Immature natural killer cell (primary cell): ENCODE results near the gene NSD1. TPM values are rescaled to one million over a fixed set of nuclear protein-coding genes. Genes with fewer than 3 reads are reported as not detected.

Experiments used
- DNase-seq, 3 donors: peaks; one replicate each; pipeline ENCODE4 v3.0.0; 2022; ENCODE audit warnings: mixed read lengths in 1 of 3
- H3K27ac Mint-ChIP-seq, 6 donors: one replicate each; pipeline ENCODE4 v1.8.0; 2020; ENCODE audit warnings: mixed read lengths in 6 of 6, mild to moderate bottlenecking in 5 of 6, inconsistent platforms in 4 of 6, moderate library complexity in 3 of 6
- H3K27me3 Mint-ChIP-seq, 3 donors: one replicate each; pipeline ENCODE4 v1.8.0; 2020 to 2021; ENCODE audit warnings: low read depth in 3 of 3, mild to moderate bottlenecking in 3 of 3, mixed read lengths in 3 of 3, moderate library complexity in 3 of 3, inconsistent platforms in 1 of 3
- H3K36me3 Mint-ChIP-seq, 3 donors: one replicate each; pipeline ENCODE4 v1.8.0; 2020; ENCODE audit warnings: mixed read lengths in 3 of 3, inconsistent platforms in 2 of 3, mild to moderate bottlenecking in 2 of 3
- H3K4me1 Mint-ChIP-seq, 2 donors: one replicate each; pipeline ENCODE4 v1.8.0; 2020; ENCODE audit warnings: inconsistent platforms in 2 of 2, mild to moderate bottlenecking in 2 of 2, mixed read lengths in 2 of 2, moderate library complexity in 1 of 2
- H3K4me3 Mint-ChIP-seq, 5 donors: one replicate each; pipeline ENCODE4 v1.8.0; 2020; ENCODE audit warnings: mild to moderate bottlenecking in 5 of 5, mixed read lengths in 5 of 5, inconsistent platforms in 3 of 5, moderate library complexity in 3 of 5
- H3K9me3 Mint-ChIP-seq, 6 donors: one replicate each; pipeline ENCODE4 v1.8.0; 2020; ENCODE audit warnings: mild to moderate bottlenecking in 6 of 6, mixed read lengths in 6 of 6, inconsistent platforms in 4 of 6, moderate library complexity in 3 of 6
- polyA plus RNA-seq, 3 donors: library from polyadenylated mRNA; unstranded; fragments of 300-500 nt; fragmentation: Illumina TruSeq; gene quantifications; one replicate each; pipeline ENCODE4 v1.2.3, GENCODE V29; 2021

The NSD1 gene
- polyA plus RNA-seq, 3 donors from 2014 or later, result 17.3 to 92.9 (median 19.7) TPM

- H3K9me3 Mint-ChIP-seq, result no peaks in the 10 kb centered on the region
- peaks cover 33 to 40% of the 10 kb centered on the region in 2 donors for H3K4me1 Mint-ChIP-seq
- H3K27ac Mint-ChIP-seq, result peak within 1 kb of the TSS; percentile 57 to 85 (median 78)
- peaks cover 0 to 7% (median 6%) of the 10 kb centered on the region in 3 donors for H3K27me3 Mint-ChIP-seq
- peak; percentile 89 to 93 (median 91) for DNase-seq
- H3K4me3 Mint-ChIP-seq, result peak within 1 kb of the TSS; percentile 71 to 92 (median 83)
- peaks cover 0 to 5% (median under 1%) of the 10 kb centered on the region in 3 donors for H3K36me3 Mint-ChIP-seq
Observed at GRCh38 chr5:177311723-177312648, 178.4 kb downstream of the NSD1 start, which contains the start of gene MXD3. Gene MXD3 (minus strand): TSS chr5:177311898. CDS start chr5:177311830, 68 bp downstream.

GRCh38 chr5:177312649-177313181, 179.1 kb downstream of the NSD1 start:
- Mint-ChIP-seq H3K27me3 (peaks cover 0 to 7% (median 5%) of the 10 kb centered on the region in 3 donors), H3K4me1 (peaks cover 32 to 39% of the 10 kb centered on the region in 2 donors), H3K9me3 (no peaks in the 10 kb centered on the region), H3K4me3 (peak overlapping the region; percentile 69 to 81 (median 72)), H3K36me3 (peaks cover 0 to 5% (median 0%) of the 10 kb centered on the region in 3 donors), H3K27ac (peak overlapping the region; percentile 37 to 75 (median 53))
- DNase-seq, result no peak

GRCh38 chr5:177313561-177314259, 180.1 kb downstream of the NSD1 start:
- Mint-ChIP-seq H3K9me3 (no peaks in the 10 kb centered on the region), H3K27me3 (peaks cover 0 to 7% (median 5%) of the 10 kb centered on the region in 3 donors), H3K4me3 (peak overlapping the region in 1 of 5 donors; percentile 33), H3K36me3 (peaks cover 0 to 8% (median 3%) of the 10 kb centered on the region in 3 donors), H3K27ac (peak overlapping the region in 1 of 6 donors; percentile 58), H3K4me1 (peaks cover 38% of the 10 kb centered on the region in 2 donors)
- DNase-seq, result no peak

GRCh38 chr5:177314376-177315342, 181.1 kb downstream of the NSD1 start:
- no peak for DNase-seq
- Mint-ChIP-seq H3K27ac (no peak overlapping the region), H3K4me3 (no peak overlapping the region), H3K36me3 (peaks cover 3 to 13% (median 7%) of the 10 kb centered on the region in 3 donors), H3K9me3 (no peaks in the 10 kb centered on the region), H3K27me3 (peaks cover 0 to 4% (median 2%) of the 10 kb centered on the region in 3 donors), H3K4me1 (peaks cover 28 to 35% of the 10 kb centered on the region in 2 donors)

GRCh38 chr5:177315411-177315810, 181.8 kb downstream of the NSD1 start:
- Mint-ChIP-seq H3K4me3 (no peak overlapping the region), H3K36me3 (peaks cover 7 to 16% (median 11%) of the 10 kb centered on the region in 3 donors), H3K9me3 (no peaks in the 10 kb centered on the region), H3K4me1 (peaks cover 23 to 35% of the 10 kb centered on the region in 2 donors), H3K27ac (no peak overlapping the region), H3K27me3 (peaks cover 0 to 4% (median 4%) of the 10 kb centered on the region in 3 donors)
- DNase-seq, result no peak

GRCh38 chr5:177316005-177316404, 182.4 kb downstream of the NSD1 start:
- no peaks in the 10 kb centered on the region for H3K9me3 Mint-ChIP-seq
- H3K4me3 Mint-ChIP-seq, result no peak overlapping the region
- H3K36me3 Mint-ChIP-seq, result peaks cover 7 to 16% (median 11%) of the 10 kb centered on the region in 3 donors
- peak overlapping the region in 1 of 6 donors; percentile 33 for H3K27ac Mint-ChIP-seq
- H3K4me1 Mint-ChIP-seq, result peaks cover 18 to 30% of the 10 kb centered on the region in 2 donors
- DNase-seq, result no peak
- H3K27me3 Mint-ChIP-seq, result peaks cover 0 to 4% (median 4%) of the 10 kb centered on the region in 3 donors

GRCh38 chr5:177317959-177318377, 184.4 kb downstream of the NSD1 start:
- peaks cover 15 to 25% of the 10 kb centered on the region in 2 donors for H3K4me1 Mint-ChIP-seq
- peaks cover 10 to 20% (median 16%) of the 10 kb centered on the region in 3 donors for H3K36me3 Mint-ChIP-seq
- H3K27me3 Mint-ChIP-seq, result peaks cover 0 to 4% (median 2%) of the 10 kb centered on the region in 3 donors
- peak overlapping the region in 2 of 6 donors; percentile 9 to 36 for H3K27ac Mint-ChIP-seq
- no peaks in the 10 kb centered on the region for H3K9me3 Mint-ChIP-seq
- no peak overlapping the region for H3K4me3 Mint-ChIP-seq
- DNase-seq, result peak; percentile 69 to 74 (median 70)

- Mint-ChIP-seq H3K4me3 (no peak overlapping the region), H3K27ac (peak overlapping the region in 1 of 6 donors; percentile 11), H3K4me1 (peaks cover 22 to 39% of the 10 kb centered on the region in 2 donors), H3K36me3 (peaks cover 10 to 24% (median 20%) of the 10 kb centered on the region in 3 donors), H3K27me3 (peaks cover 0 to 2% (median 2%) of the 10 kb centered on the region in 3 donors), H3K9me3 (no peaks in the 10 kb centered on the region)
- DNase-seq, result no peak
Observed at GRCh38 chr5:177319913-177320588, 186.5 kb downstream of the NSD1 start.

GRCh38 chr5:177320879-177321278, 187.3 kb downstream of the NSD1 start:
- H3K4me1 Mint-ChIP-seq, result peaks cover 24 to 44% of the 10 kb centered on the region in 2 donors
- peaks cover 10 to 24% (median 19%) of the 10 kb centered on the region in 3 donors for H3K36me3 Mint-ChIP-seq
- no peak overlapping the region for H3K27ac Mint-ChIP-seq
- DNase-seq, result no peak
- H3K9me3 Mint-ChIP-seq, result no peaks in the 10 kb centered on the region
- H3K27me3 Mint-ChIP-seq, result peaks cover 0 to 2% (median 1%) of the 10 kb centered on the region in 3 donors
- H3K4me3 Mint-ChIP-seq, result no peak overlapping the region

- Mint-ChIP-seq H3K9me3 (no peaks in the 10 kb centered on the region), H3K4me3 (peak overlapping the region in 3 of 5 donors; percentile 33 to 65 (median 42)), H3K36me3 (peaks cover 7 to 28% (median 15%) of the 10 kb centered on the region in 3 donors), H3K27me3 (peaks cover 0 to 8% (median 6%) of the 10 kb centered on the region in 3 donors), H3K4me1 (peaks cover 61 to 66% of the 10 kb centered on the region in 2 donors), H3K27ac (peak overlapping the region; percentile 66 to 97 (median 82))
- no peak for DNase-seq
Observed at GRCh38 chr5:177325868-177326381, 192.4 kb downstream of the NSD1 start.

- peaks cover 71 to 76% of the 10 kb centered on the region in 2 donors for H3K4me1 Mint-ChIP-seq
- DNase-seq, result peak; percentile 77 to 82 (median 77)
- H3K9me3 Mint-ChIP-seq, result no peaks in the 10 kb centered on the region
- peak overlapping the region; percentile 95 to 99 (median 96) for H3K27ac Mint-ChIP-seq
- H3K36me3 Mint-ChIP-seq, result peaks cover 10 to 29% (median 12%) of the 10 kb centered on the region in 3 donors
- peaks cover 0 to 8% (median 6%) of the 10 kb centered on the region in 3 donors for H3K27me3 Mint-ChIP-seq
- H3K4me3 Mint-ChIP-seq, result peak overlapping the region; percentile 80 to 91 (median 87)
Observed at GRCh38 chr5:177327539-177328522, 194.3 kb downstream of the NSD1 start.
